Spinal cord (tissue), 10 donors: ENCODE measurements around the gene CCDC86. TPM values are rescaled to one million over a fixed set of nuclear protein-coding genes. Genes with fewer than 3 reads are reported as not detected.

Experiments
- DNase-seq, 6 donors: peaks; one replicate each; pipeline versions ENCODE4 v3.0.0 to v3.0.0-alpha.2; 2013 to 2015; ENCODE audit warnings: low spot score in 6 of 6, low read depth in 4 of 6
- H3K27ac ChIP-seq: one replicate; pipeline ENCODE4 v1.5.1; 2013; ENCODE audit warnings: low read depth, low read length, control low read depth
- H3K27me3 ChIP-seq: one replicate; pipeline ENCODE4 v1.6.1; 2013; ENCODE audit warnings: low read length; ENCODE audit not compliant: control insufficient read depth, insufficient read depth
- H3K36me3 ChIP-seq: one replicate; pipeline ENCODE4 v1.6.1; 2013; ENCODE audit warnings: low read length; ENCODE audit not compliant: control insufficient read depth, insufficient read depth
- H3K4me1 ChIP-seq: one replicate; pipeline ENCODE4 v1.6.1; 2013; ENCODE audit warnings: low read length; ENCODE audit not compliant: control insufficient read depth, insufficient read depth
- H3K4me3 ChIP-seq: one replicate; pipeline ENCODE4 v1.5.1; 2013; ENCODE audit warnings: low read depth, low read length, control low read depth
- H3K9me3 ChIP-seq: one replicate; pipeline ENCODE4 v1.6.1; 2013; ENCODE audit warnings: low read length; ENCODE audit not compliant: control insufficient read depth, insufficient read depth
- WGBS: methylation state at CpG from one replicate; pipeline ENCODE4 v1.1.5; 2013; ENCODE audit warnings: missing lambda C conversion rate; ENCODE audit not compliant: insufficient coverage; 5-methylcytosine and 5-hydroxymethylcytosine counted together
- polyA plus RNA-seq, 2 donors: library from polyadenylated mRNA; unstranded; fragments of 120-200 nt; gene quantifications; one replicate each; pipeline ENCODE4 v1.2.1, GENCODE V29; 2013; ENCODE audit not compliant: insufficient read length in 2 of 2
- total RNA-seq, 2 donors: library from RNA; depleted of rRNA in 1 of 2; stranded (reverse); fragments of 120-200 nt in 1 of 2; fragments of >200 nt in 1 of 2; gene quantifications; one replicate each; pipeline versions ENCODE4 v1.2.3 to v1.2.4, GENCODE V29; 2013 to 2014
- donor health status: healthy.

The CCDC86 gene
- total and polyA plus RNA-seq, 4 donors: 6.5 to 19.8 (median 14.4) TPM

DNA sequence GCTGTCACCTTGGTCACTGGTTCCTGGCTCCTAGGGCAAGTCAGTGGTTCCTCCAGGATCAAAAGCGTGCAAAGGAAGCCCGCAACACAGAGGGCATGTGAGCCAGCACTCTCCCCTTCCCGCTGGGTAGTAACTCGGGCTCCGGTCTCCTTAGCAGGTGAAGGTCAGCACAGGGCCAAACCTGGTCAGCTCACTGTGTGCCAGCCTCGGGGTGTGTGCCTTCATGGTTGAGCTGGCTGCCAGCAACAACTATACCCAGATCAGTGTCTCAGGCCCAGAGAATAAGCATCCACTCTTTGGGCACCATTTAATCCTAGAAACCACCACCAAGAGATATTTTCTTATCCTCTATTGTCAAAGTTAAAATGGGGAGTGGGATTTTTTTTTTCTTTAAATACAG lies 16.1 kb upstream of the CCDC86 start:
- Histone ChIP-seq H3K4me1 (no peaks in the 10 kb centered on the region), H3K27me3 (no peaks in the 10 kb centered on the region), H3K36me3 (no peaks in the 10 kb centered on the region), H3K9me3 (no peaks in the 10 kb centered on the region), H3K27ac (no peak overlapping the region), H3K4me3 (no peak overlapping the region)
- DNase-seq: no peak
- 78% methylated on average over 6 of the region's 6 CpGs for WGBS

- Histone ChIP-seq H3K27me3 (no peaks in the 10 kb centered on the region), H3K4me1 (peaks cover 3% of the 10 kb centered on the region), H3K27ac (no peak overlapping the region), H3K9me3 (no peaks in the 10 kb centered on the region), H3K36me3 (no peaks in the 10 kb centered on the region), H3K4me3 (no peak overlapping the region)
- 41% methylated on average over 8 of the region's 10 CpGs for WGBS
- no peak for DNase-seq
These were observed 11.3 kb upstream of the CCDC86 start for GRCh38 chr11:60830478-60831142.

DNA sequence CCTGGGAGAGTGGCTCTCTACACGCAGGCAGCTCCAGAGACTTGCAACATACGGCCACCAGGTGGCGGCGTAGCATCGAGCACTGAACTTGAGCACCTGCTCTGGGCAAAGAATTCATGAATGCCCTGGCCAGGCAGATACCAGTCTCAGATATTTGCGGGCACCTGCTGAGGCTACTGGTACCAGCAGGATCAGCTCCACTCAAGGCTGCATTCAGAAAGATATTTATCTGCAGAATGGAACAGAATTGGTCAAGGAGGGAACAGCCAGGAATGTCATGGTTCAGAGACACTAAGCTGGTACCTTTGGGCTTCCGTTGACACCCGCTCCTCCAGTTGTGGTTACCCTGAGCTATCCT lies 10.8 kb upstream of the CCDC86 start:
- WGBS: 20% methylated on average over 8 of the region's 8 CpGs
- H3K27ac ChIP-seq: no peak overlapping the region
- no peaks in the 10 kb centered on the region for H3K27me3 ChIP-seq
- no peaks in the 10 kb centered on the region for H3K36me3 ChIP-seq
- no peaks in the 10 kb centered on the region for H3K9me3 ChIP-seq
- H3K4me3 ChIP-seq: no peak overlapping the region
- peaks cover 3% of the 10 kb centered on the region for H3K4me1 ChIP-seq
- peak; percentile 62 to 94 (median 72) for DNase-seq

DNA sequence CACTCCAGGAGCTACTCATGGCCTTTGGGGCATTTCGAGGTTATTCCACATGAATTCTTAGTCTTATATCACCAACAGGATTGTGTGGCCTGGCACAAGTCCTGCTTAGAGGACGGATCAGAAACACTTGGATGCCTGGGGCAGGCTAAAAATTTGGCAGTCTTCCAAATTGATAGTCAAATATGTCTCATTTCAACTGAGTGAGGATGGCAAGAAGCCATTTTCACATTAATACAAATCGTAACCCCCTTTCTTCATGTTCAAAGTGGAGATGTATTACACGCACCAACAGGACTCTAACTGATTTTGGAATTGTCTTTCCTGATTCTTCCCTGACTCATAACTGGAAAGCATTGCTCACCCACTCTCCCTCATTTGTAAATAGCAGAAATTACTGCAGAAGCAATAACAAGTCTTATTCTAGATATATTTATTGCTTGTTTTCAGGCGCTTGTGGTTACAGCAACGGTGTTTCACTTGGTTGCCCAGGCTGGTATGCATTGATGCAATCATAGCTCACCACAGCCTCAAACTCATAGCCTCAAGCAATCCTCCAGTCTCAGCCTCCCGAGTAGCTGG lies 10.3 kb upstream of the CCDC86 start:
- Histone ChIP-seq H3K4me3 (no peak overlapping the region), H3K36me3 (no peaks in the 10 kb centered on the region), H3K27me3 (no peaks in the 10 kb centered on the region), H3K4me1 (peaks cover 3% of the 10 kb centered on the region), H3K9me3 (no peaks in the 10 kb centered on the region), H3K27ac (no peak overlapping the region)
- WGBS: 77% methylated on average over 2 of the region's 7 CpGs
- peak in 2 of 6 donors; percentile 26 to 48 for DNase-seq

DNA sequence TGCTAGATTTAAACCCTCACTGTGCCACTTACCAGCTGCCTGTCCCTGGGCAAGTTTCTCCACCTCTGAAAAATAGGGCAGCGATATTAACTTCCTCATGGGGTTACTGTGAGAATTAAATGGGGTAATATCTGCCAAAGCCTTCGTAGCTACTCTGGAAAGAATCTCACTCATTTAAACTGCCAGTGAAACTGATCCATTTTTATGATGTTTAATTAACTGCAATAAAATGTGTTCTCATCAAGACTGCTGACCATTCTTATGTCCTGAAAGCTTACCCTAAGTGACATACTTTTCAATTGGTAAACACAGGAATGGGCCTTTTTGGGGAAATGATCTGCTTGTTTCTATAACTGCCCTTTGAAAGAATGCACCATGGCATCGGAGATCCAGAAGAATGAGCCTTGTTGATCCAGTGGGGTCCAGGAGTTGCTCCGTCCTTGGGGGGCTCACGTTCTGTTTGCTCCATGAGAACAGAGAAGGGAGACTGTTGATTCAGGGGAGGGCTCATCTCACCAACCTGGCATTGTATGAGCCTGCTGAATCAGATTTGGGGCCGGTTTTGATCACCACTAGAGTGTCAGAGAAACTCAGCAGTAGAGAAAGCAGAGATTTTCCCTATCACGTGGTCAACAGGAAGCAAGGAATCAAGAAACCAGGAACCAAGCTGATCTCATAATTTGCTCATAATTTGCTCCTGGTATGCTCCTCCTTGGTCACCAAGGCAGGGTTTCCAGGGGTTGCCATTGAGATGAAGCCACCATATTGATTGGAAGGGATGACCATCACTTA lies 7.0 kb upstream of the CCDC86 start:
- H3K36me3 ChIP-seq: no peaks in the 10 kb centered on the region
- H3K27ac ChIP-seq: no peak overlapping the region
- no peaks in the 10 kb centered on the region for H3K9me3 ChIP-seq
- no peaks in the 10 kb centered on the region for H3K27me3 ChIP-seq
- peaks cover 4% of the 10 kb centered on the region for H3K4me1 ChIP-seq
- DNase-seq: peak in 1 of 6 donors; percentile 12
- no peak overlapping the region for H3K4me3 ChIP-seq
- 79% methylated on average over 4 of the region's 7 CpGs for WGBS

- Histone ChIP-seq H3K27me3 (no peaks in the 10 kb centered on the region), H3K4me3 (no peak overlapping the region), H3K4me1 (peaks cover 9% of the 10 kb centered on the region), H3K9me3 (no peaks in the 10 kb centered on the region), H3K36me3 (no peaks in the 10 kb centered on the region), H3K27ac (no peak overlapping the region)
- WGBS: 93% methylated on average over 1 of the region's 3 CpGs
- DNase-seq: no peak
These were observed 6.4 kb upstream of the CCDC86 start for GRCh38 chr11:60835534-60835846.

DNA sequence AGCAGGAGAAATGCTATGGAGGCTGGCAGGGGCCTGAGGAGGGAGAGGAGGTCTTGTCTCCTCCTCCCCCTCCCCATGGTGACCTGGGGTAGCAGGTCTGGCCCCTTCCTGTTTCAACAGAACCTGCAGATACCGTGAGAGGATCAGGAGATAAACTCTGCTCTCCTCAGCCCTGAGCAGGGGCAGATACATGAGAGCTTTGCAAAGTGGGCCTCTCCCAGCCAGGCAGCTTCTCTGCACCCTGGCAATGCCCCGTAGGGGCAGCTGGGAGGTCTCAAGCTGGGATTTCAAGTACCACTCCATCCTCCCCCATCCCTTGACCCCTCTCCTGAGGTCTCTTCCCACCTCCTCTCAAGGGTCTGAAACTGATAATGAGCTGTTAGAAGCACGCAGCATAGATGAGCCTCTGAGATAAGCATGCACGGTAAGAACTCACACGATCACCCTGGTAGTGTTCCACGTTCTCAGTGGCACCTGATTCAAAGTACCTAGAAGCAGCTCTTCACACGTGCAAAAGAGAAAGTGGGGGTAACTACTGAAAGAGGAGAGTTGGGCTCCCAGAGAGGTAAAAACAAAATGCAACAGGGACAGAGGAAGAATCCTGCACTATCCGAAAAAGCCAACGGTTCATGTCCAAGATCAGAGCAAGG lies 4.9 kb upstream of the CCDC86 start:
- no peaks in the 10 kb centered on the region for H3K27me3 ChIP-seq
- WGBS: 82% methylated on average over 9 of the region's 9 CpGs
- peaks cover 21% of the 10 kb centered on the region for H3K4me1 ChIP-seq
- H3K4me3 ChIP-seq: no peak overlapping the region
- DNase-seq: no peak
- no peak overlapping the region for H3K27ac ChIP-seq
- H3K36me3 ChIP-seq: no peaks in the 10 kb centered on the region
- no peaks in the 10 kb centered on the region for H3K9me3 ChIP-seq

- Histone ChIP-seq H3K4me1 (peaks cover 28% of the 10 kb centered on the region), H3K36me3 (no peaks in the 10 kb centered on the region), H3K27me3 (no peaks in the 10 kb centered on the region), H3K27ac (no peak overlapping the region), H3K9me3 (no peaks in the 10 kb centered on the region), H3K4me3 (no peak overlapping the region)
- WGBS: 47% methylated on average over 7 of the region's 7 CpGs
- no peak for DNase-seq
These were observed 3.8 kb upstream of the CCDC86 start for GRCh38 chr11:60838132-60838531.

DNA sequence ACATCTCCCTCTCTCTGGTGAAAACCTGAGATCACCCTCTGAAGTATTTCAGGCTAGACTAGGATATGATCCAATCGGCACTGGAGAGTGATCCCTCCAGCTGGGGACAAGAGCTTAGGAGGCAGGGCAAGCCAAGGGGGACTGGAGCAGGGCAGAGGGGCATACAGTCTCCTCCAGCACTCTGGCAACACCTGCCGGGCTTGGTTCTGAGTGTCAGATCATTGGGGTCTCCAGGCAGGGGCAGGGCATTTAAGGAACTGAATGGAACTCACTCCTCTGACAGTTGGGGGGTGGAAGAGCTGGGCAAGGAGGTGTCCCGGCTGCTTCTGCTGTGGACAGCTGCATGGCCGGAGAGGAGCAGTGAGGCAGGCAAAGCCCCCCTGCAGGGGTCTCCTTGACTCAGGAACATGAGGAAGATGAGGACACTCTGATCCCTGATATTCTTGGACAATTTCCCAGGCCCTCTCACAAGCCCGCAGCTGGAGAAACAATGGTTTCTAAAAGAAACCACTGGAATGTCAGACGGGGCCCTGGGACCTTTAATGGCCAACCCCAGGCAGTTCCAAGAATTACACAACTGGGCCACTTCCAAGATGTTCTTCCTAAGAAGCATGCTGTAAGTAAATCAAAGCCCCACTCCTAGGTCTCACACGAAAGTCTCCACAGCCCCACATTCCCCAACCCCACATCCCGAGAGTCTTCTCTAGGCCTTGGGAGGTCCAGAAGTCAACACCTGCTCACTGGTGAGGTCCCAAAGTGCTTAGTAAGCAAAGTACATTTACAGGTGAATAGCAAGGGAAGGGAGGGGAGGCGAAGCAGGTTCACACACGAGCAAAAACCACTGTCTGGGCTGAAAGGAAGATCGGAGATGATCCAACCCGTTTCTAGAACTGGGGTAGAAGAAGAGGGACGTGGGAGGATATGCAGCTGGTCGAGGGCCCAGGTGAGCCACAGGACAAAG lies 1.2 kb upstream of the CCDC86 start:
- H3K9me3 ChIP-seq: no peaks in the 10 kb centered on the region
- peaks cover 48% of the 10 kb centered on the region for H3K4me1 ChIP-seq
- no peaks in the 10 kb centered on the region for H3K27me3 ChIP-seq
- H3K27ac ChIP-seq: peak overlapping the region; percentile 89
- peaks cover 7% of the 10 kb centered on the region for H3K36me3 ChIP-seq
- 62% methylated on average over 8 of the region's 14 CpGs for WGBS
- peak in 3 of 6 donors; percentile 6 to 88 (median 36) for DNase-seq
- H3K4me3 ChIP-seq: no peak overlapping the region
